ENCODE data around the gene ZC3H4.

DNA sequence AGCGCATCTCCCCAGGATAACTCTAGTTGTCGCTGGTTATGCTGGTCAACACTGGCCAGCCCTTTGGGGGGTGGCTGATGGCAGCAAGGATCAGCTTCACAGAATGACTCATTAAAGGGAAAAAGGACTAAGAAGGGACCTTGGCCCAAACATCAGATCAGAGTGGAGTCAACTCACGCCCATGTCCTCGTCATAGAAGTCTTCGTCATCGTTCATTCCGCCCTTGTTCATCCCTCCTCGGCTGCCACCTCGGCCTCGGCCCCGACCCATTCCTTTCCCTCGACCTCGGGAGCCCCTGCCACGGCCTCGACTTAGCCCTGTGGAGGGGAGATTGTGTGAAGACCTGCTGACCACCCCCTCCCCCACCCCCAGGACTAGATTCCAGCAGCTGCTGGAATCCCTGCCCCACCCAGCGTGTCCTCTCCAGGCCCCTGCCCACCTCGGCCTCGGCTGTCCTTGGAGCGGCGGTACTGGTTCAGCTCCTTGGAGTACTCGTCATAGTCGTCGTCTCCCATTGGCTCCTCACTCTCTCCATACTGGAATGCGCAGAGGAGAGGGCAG, 28.6 kb downstream of the ZC3H4 start:
- TF ChIP-seq, protein P1, sequence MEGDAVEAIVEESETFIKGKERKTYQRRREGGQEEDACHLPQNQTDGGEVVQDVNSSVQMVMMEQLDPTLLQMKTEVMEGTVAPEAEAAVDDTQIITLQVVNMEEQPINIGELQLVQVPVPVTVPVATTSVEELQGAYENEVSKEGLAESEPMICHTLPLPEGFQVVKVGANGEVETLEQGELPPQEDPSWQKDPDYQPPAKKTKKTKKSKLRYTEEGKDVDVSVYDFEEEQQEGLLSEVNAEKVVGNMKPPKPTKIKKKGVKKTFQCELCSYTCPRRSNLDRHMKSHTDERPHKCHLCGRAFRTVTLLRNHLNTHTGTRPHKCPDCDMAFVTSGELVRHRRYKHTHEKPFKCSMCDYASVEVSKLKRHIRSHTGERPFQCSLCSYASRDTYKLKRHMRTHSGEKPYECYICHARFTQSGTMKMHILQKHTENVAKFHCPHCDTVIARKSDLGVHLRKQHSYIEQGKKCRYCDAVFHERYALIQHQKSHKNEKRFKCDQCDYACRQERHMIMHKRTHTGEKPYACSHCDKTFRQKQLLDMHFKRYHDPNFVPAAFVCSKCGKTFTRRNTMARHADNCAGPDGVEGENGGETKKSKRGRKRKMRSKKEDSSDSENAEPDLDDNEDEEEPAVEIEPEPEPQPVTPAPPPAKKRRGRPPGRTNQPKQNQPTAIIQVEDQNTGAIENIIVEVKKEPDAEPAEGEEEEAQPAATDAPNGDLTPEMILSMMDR (IDR thresholded peaks at IDR 0.05): no peak
- no peak for TF ChIP-seq POLR2A (IDR thresholded peaks at IDR 0.05)

Data from heart left ventricle (tissue), 13 donors.